HEK293 (cell line): Measurements from ENCODE around the gene CCDC142.

ENCODE experiments used
- ATF2 ChIP-seq: fragments of 450-650 bp; formaldehyde crosslinking; IDR thresholded peaks from 2 replicates; pipeline ENCODE4 v1.5.1; 2016; ENCODE audit warnings: missing biosample characterization, missing genetic modification characterization, low read depth
- FEZF1 ChIP-seq: fragments of 450-650 bp; formaldehyde crosslinking; IDR thresholded peaks from 2 replicates; pipeline ENCODE4 v1.5.1; 2016; ENCODE audit warnings: missing biosample characterization, missing genetic modification characterization
- IKZF3 ChIP-seq: fragments of 450-650 bp; IDR thresholded peaks from 2 replicates; pipeline ENCODE4 v1.5.0; 2018; ENCODE audit warnings: missing biosample characterization, mild to moderate bottlenecking, missing genetic modification characterization, moderate library complexity
- KLF7 ChIP-seq: fragments of 450-650 bp; formaldehyde crosslinking; IDR thresholded peaks from 2 replicates; pipeline ENCODE4 v1.5.1; 2016; ENCODE audit warnings: missing biosample characterization, missing genetic modification characterization, borderline replicate concordance
- KLF8 ChIP-seq: fragments of 450-650 bp; formaldehyde crosslinking; IDR thresholded peaks from 2 replicates; pipeline ENCODE4 v1.5.1; 2016; ENCODE audit warnings: missing biosample characterization, missing genetic modification characterization
- MEIS1 ChIP-seq: sonication (generic); formaldehyde crosslinking; IDR thresholded peaks from 2 replicates; pipeline ENCODE4 v1.8.1; 2022; ENCODE audit warnings: missing genetic modification reagents, mild to moderate bottlenecking, borderline replicate concordance
- PBX3 ChIP-seq: sonication (generic); formaldehyde crosslinking; IDR thresholded peaks from 2 replicates; pipeline ENCODE4 v1.8.1; 2022; ENCODE audit warnings: mild to moderate bottlenecking, moderate library complexity, missing genetic modification reagents
- SP2 ChIP-seq: fragments of 450-650 bp; formaldehyde crosslinking; IDR thresholded peaks from 2 replicates; pipeline ENCODE4 v1.5.1; 2016; ENCODE audit warnings: missing biosample characterization, missing genetic modification characterization
- ZBTB17 ChIP-seq: fragments of 450-650 bp; formaldehyde crosslinking; IDR thresholded peaks from 2 replicates; pipeline ENCODE4 v1.5.1; 2016; ENCODE audit warnings: missing biosample characterization, missing genetic modification characterization
- ZBTB48 ChIP-seq: fragments of 450-650 bp; formaldehyde crosslinking; IDR thresholded peaks from 2 replicates; pipeline ENCODE4 v1.5.1; 2016; ENCODE audit warnings: missing biosample characterization, missing genetic modification characterization
- ZFP41 ChIP-seq: fragments of 450-650 bp; formaldehyde crosslinking; IDR thresholded peaks from 2 replicates; pipeline ENCODE4 v1.5.1; 2016; ENCODE audit warnings: missing biosample characterization, missing genetic modification characterization, borderline replicate concordance
- ZIC2 ChIP-seq: fragments of 450-650 bp; formaldehyde crosslinking; IDR thresholded peaks from 2 replicates; pipeline ENCODE4 v1.5.1; 2016; ENCODE audit warnings: missing biosample characterization, missing genetic modification characterization
- ZNF214 ChIP-seq: fragments of 450-650 bp; formaldehyde crosslinking; IDR thresholded peaks from 2 replicates; pipeline ENCODE4 v1.5.1; 2017; ENCODE audit warnings: missing biosample characterization, mild to moderate bottlenecking, missing genetic modification characterization, borderline replicate concordance
- ZNF223 ChIP-seq: fragments of 450-650 bp; formaldehyde crosslinking; IDR thresholded peaks from 2 replicates; pipeline ENCODE4 v1.5.1; 2016; ENCODE audit warnings: missing biosample characterization, missing genetic modification characterization
- ZNF23 ChIP-seq: fragments of 450-650 bp; formaldehyde crosslinking; IDR thresholded peaks from 2 replicates; pipeline ENCODE4 v1.5.1; 2016; ENCODE audit warnings: missing biosample characterization, missing genetic modification characterization, borderline replicate concordance
- ZNF274 ChIP-seq, 2 experiments: fragments of 200-500 bp in 1 of 2; fragments of 450-650 bp in 1 of 2; sonication (Bioruptor generic) in 1 of 2; formaldehyde crosslinking in 1 of 2; IDR thresholded peaks; 2 replicates each; pipeline versions ENCODE4 v1.5.1 to v1.6.1; 2014 to 2016; ENCODE audit warnings: borderline replicate concordance in 1 of 2, inconsistent platforms in 1 of 2, low read length in 1 of 2, missing biosample characterization in 1 of 2, missing genetic modification characterization in 1 of 2
- ZNF292 ChIP-seq: fragments of 450-650 bp; formaldehyde crosslinking; IDR thresholded peaks from 2 replicates; pipeline ENCODE4 v1.5.1; 2016; ENCODE audit warnings: low read depth, missing biosample characterization, missing genetic modification characterization, borderline replicate concordance
- ZNF311 ChIP-seq: fragments of 450-650 bp; formaldehyde crosslinking; IDR thresholded peaks from 2 replicates; pipeline ENCODE4 v1.5.1; 2017; ENCODE audit warnings: missing biosample characterization, missing genetic modification characterization, borderline replicate concordance
- ZNF426 ChIP-seq: fragments of 450-650 bp; formaldehyde crosslinking; IDR thresholded peaks from 2 replicates; pipeline ENCODE4 v1.5.1; 2017; ENCODE audit warnings: missing biosample characterization, missing genetic modification characterization, mild to moderate bottlenecking, inconsistent platforms, moderate library complexity
- ZNF513 ChIP-seq: fragments of 450-650 bp; IDR thresholded peaks from 2 replicates; pipeline ENCODE4 v1.5.1; 2018; ENCODE audit warnings: missing biosample characterization, missing genetic modification characterization
- ZNF585B ChIP-seq: fragments of 450-650 bp; formaldehyde crosslinking; IDR thresholded peaks from 2 replicates; pipeline ENCODE4 v1.5.1; 2016; ENCODE audit warnings: missing biosample characterization, missing genetic modification characterization
- ZNF658 ChIP-seq: fragments of 450-650 bp; formaldehyde crosslinking; IDR thresholded peaks from 2 replicates; pipeline ENCODE4; 2016; ENCODE audit warnings: missing biosample characterization, missing genetic modification characterization
- ZNF664 ChIP-seq: fragments of 450-650 bp; formaldehyde crosslinking; IDR thresholded peaks from 2 replicates; pipeline ENCODE4 v1.5.1; 2016; ENCODE audit warnings: missing biosample characterization, missing genetic modification characterization
- ZNF670 ChIP-seq: fragments of 450-650 bp; formaldehyde crosslinking; IDR thresholded peaks from 2 replicates; pipeline ENCODE4 v1.5.1; 2016; ENCODE audit warnings: missing biosample characterization, missing genetic modification characterization, low read depth
- ZNF768 ChIP-seq: fragments of 450-650 bp; formaldehyde crosslinking; IDR thresholded peaks from 2 replicates; pipeline ENCODE4 v1.5.1; 2018; ENCODE audit warnings: missing biosample characterization, mild to moderate bottlenecking, missing genetic modification characterization
- ZNF785 ChIP-seq: fragments of 450-650 bp; formaldehyde crosslinking; IDR thresholded peaks from 2 replicates; pipeline ENCODE4 v1.5.1; 2016; ENCODE audit warnings: missing biosample characterization, missing genetic modification characterization
- ZSCAN16 ChIP-seq: fragments of 450-650 bp; formaldehyde crosslinking; IDR thresholded peaks from 2 replicates; pipeline ENCODE4 v1.5.1; 2016; ENCODE audit warnings: missing biosample characterization, missing genetic modification characterization
- TF ChIP-seq, protein P1 (sequence below): fragments of 450-650 bp; formaldehyde crosslinking; IDR thresholded peaks from 2 replicates; pipeline ENCODE4 v1.5.0; 2017; ENCODE audit warnings: missing biosample characterization, missing genetic modification characterization, borderline replicate concordance
- TF ChIP-seq, protein P2 (sequence below): fragments of 450-650 bp; formaldehyde crosslinking; IDR thresholded peaks from 2 replicates; pipeline ENCODE4 v1.5.1; 2016; ENCODE audit warnings: missing biosample characterization, missing genetic modification characterization
- TF ChIP-seq, protein P3 (sequence below): fragments of 450-650 bp; formaldehyde crosslinking; IDR thresholded peaks from 2 replicates; pipeline ENCODE4 v1.5.1; 2016; ENCODE audit warnings: missing biosample characterization, missing genetic modification characterization

The CCDC142 gene

DNA sequence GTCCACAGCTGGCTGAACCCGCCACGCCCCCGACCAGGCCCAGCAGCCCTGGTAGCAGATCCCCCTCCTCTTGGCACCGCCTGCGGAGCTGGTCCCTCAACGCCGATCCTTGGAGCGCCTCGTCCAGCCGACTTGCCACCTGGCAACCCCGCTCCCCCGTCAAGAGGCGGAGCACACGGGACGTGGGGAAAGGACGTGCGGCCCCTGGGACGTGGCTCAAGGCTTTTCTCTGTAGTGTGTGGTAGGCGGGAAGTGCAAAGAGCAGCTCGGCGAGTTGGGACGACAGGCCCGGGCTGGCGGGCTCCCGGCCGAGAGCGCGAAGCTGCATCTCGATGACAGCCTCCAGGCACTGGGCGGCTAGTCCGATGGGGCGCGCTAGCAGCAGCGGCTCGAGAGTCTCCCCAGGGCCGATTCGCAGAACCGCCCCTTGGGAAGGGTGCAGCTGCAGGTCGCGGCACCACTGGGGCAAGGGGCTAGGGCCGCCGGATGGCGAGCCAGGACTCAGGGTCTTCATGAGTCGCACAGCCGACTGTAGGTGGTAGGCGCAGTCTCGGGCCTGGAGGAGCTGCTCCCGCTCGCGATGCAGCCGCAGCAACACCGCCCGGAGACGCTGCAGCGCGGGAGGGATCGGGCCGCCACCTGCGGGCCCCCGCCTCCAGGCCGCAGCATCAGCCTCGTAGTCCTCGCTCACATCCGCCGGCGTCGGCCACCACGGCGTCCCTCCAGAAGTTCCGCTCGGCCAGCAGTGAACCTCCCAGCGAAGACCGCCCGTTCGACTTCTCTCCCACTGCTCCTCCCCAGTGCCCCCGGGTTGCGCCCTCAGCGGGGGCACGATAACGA, 617 bp downstream of the CCDC142 start (continued):
- TF ChIP-seq ATF2 (tag by site-specific recombination): no peak
- no peak for TF ChIP-seq FEZF1
- no peak for TF ChIP-seq ZNF311 (tag by site-specific recombination)
- peak; percentile 25; the same call in 1 of the 2 replicates for TF ChIP-seq ZBTB48 (tag by site-specific recombination)
- TF ChIP-seq ZNF223: no peak
- TF ChIP-seq ZNF513: no peak
- TF ChIP-seq, protein P1, sequence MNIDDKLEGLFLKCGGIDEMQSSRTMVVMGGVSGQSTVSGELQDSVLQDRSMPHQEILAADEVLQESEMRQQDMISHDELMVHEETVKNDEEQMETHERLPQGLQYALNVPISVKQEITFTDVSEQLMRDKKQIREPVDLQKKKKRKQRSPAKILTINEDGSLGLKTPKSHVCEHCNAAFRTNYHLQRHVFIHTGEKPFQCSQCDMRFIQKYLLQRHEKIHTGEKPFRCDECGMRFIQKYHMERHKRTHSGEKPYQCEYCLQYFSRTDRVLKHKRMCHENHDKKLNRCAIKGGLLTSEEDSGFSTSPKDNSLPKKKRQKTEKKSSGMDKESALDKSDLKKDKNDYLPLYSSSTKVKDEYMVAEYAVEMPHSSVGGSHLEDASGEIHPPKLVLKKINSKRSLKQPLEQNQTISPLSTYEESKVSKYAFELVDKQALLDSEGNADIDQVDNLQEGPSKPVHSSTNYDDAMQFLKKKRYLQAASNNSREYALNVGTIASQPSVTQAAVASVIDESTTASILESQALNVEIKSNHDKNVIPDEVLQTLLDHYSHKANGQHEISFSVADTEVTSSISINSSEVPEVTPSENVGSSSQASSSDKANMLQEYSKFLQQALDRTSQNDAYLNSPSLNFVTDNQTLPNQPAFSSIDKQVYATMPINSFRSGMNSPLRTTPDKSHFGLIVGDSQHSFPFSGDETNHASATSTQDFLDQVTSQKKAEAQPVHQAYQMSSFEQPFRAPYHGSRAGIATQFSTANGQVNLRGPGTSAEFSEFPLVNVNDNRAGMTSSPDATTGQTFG (tag by site-specific recombination): no peak
- no peak for TF ChIP-seq ZNF292 (tag by site-specific recombination)
- no peak for TF ChIP-seq ZNF785
- TF ChIP-seq, protein P2, sequence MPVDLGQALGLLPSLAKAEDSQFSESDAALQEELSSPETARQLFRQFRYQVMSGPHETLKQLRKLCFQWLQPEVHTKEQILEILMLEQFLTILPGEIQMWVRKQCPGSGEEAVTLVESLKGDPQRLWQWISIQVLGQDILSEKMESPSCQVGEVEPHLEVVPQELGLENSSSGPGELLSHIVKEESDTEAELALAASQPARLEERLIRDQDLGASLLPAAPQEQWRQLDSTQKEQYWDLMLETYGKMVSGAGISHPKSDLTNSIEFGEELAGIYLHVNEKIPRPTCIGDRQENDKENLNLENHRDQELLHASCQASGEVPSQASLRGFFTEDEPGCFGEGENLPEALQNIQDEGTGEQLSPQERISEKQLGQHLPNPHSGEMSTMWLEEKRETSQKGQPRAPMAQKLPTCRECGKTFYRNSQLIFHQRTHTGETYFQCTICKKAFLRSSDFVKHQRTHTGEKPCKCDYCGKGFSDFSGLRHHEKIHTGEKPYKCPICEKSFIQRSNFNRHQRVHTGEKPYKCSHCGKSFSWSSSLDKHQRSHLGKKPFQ (tag by site-specific recombination): no peak
- TF ChIP-seq ZNF23: no peak
- TF ChIP-seq, protein P3, sequence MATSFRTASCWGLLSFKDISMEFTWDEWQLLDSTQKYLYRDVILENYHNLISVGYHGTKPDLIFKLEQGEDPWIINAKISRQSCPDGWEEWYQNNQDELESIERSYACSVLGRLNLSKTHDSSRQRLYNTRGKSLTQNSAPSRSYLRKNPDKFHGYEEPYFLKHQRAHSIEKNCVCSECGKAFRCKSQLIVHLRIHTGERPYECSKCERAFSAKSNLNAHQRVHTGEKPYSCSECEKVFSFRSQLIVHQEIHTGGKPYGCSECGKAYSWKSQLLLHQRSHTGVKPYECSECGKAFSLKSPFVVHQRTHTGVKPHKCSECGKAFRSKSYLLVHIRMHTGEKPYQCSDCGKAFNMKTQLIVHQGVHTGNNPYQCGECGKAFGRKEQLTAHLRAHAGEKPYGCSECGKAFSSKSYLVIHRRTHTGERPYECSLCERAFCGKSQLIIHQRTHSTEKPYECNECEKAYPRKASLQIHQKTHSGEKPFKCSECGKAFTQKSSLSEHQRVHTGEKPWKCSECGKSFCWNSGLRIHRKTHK: no peak
- TF ChIP-seq ZIC2 (tag by site-specific recombination): peak; percentile 82
- no peak for TF ChIP-seq KLF8 (tag by site-specific recombination)
- TF ChIP-seq KLF7 (tag by site-specific recombination): no peak
- no peak for TF ChIP-seq ZNF768 (tag by site-specific recombination)
- TF ChIP-seq ZSCAN16 (tag by site-specific recombination): no peak
- TF ChIP-seq MEIS1 (CRISPR knock-in tag): no peak
- TF ChIP-seq ZNF214 (tag by site-specific recombination): no peak
- no peak for TF ChIP-seq ZNF274 (IDR thresholded peaks at IDR 0.05; ENCODE audit: low read length)
- TF ChIP-seq ZNF274 (tag by site-specific recombination; IDR thresholded peaks at IDR 0.05; ENCODE audit: borderline replicate concordance): no peak
- peak; percentile 34; the same call in 1 of the 2 replicates for TF ChIP-seq ZBTB17 (tag by site-specific recombination)
- TF ChIP-seq ZNF658 (tag by site-specific recombination): no peak
- no peak for TF ChIP-seq IKZF3 (tag by site-specific recombination)
- peak; percentile 23 for TF ChIP-seq SP2 (tag by site-specific recombination)
- no peak for TF ChIP-seq ZNF670 (tag by site-specific recombination)
- TF ChIP-seq ZNF426 (tag by site-specific recombination): no peak
- TF ChIP-seq ZNF585B: no peak
- TF ChIP-seq ZNF664 (tag by site-specific recombination): no peak
- TF ChIP-seq ZFP41 (tag by site-specific recombination): no peak
- TF ChIP-seq PBX3 (CRISPR knock-in tag): peak; percentile 78
